HCT116 (cell line): ENCODE data around the gene FAM131B. TPM values are rescaled to one million over a fixed set of nuclear protein-coding genes. Genes with fewer than 3 reads are reported as not detected.

Source experiments
- ATAC-seq: fragments of 200-7000 bp; cut with Tn5 transposase; 2 replicates; pipeline ENCODE4 v1.9.1; 2020; ENCODE audit warnings: mild to moderate bottlenecking, moderate library complexity
- BruUV-seq: library from RNA; stranded (reverse); fragments of 400-500 nt; replicated peaks from 2 replicates; lab custom pipeline; 2021; lab: Mats Ljungman, UMichigan
- CTCF ChIA-PET: fragments of 300-600 bp; sonication (Branson Sonifier 250); formaldehyde crosslinking; loops from one replicate; lab custom pipeline; 2021; ENCODE audit warnings: antibody characterized with exemption; lab: Charles Lee
- POLR2A ChIA-PET: fragments of 300-600, 350-600 bp; sonication (Branson Sonifier 250); formaldehyde crosslinking; loops from one replicate; lab custom pipeline; 2021; ENCODE audit warnings: antibody characterized with exemption; lab: Charles Lee
- RAD21 ChIA-PET, 2 experiments: fragments of 300-600 bp; sonication (Branson Sonifier 250); formaldehyde crosslinking; loops; one replicate each; lab custom pipeline; 2023; ENCODE audit warnings: low total read pairs in 2 of 2; ENCODE audit not compliant: uncharacterized antibody in 2 of 2, unreplicated experiment in 2 of 2, low non-redundant PET in 1 of 2; lab: Charles Lee
- DNase-seq: peaks from one replicate; pipeline ENCODE4 v3.0.0-alpha.2; 2010; ENCODE audit warnings: low read depth, low spot score
- H2AFZ ChIP-seq: fragments of 200-600 bp; shearing (Covaris generic), sonication (generic); 2 replicates; pipeline ENCODE4 v1.6.1; 2017; ENCODE audit warnings: low read depth, mixed run types, mixed read lengths, antibody characterized with exemption, low read length; ENCODE audit not compliant: poor library complexity, severe bottlenecking
- H3K27ac ChIP-seq: 2 replicates; pipeline ENCODE4 v1.5.1; 2012; ENCODE audit warnings: low read depth, low read length
- H3K27me3 ChIP-seq: fragments of 200-600 bp; sonication (generic); 2 replicates; pipeline ENCODE4 v1.6.1; 2016; ENCODE audit warnings: mixed run types, low read length, mixed read lengths; ENCODE audit not compliant: insufficient read depth
- H3K36me3 ChIP-seq, 2 experiments: fragments of 200-500 bp in 1 of 2; fragments of 200-600 bp in 1 of 2; sonication (Bioruptor generic) in 1 of 2; sonication (generic) in 1 of 2; 2 replicates each; pipeline versions ENCODE4 v1.5.1 to v1.6.1; 2014 to 2016; ENCODE audit warnings: low read length in 2 of 2, inconsistent platforms in 1 of 2, mixed read lengths in 1 of 2, mixed run types in 1 of 2; ENCODE audit not compliant: insufficient read depth in 2 of 2, control insufficient read depth in 1 of 2
- H3K4me1 ChIP-seq, 2 experiments: fragments of 200-600 bp in 1 of 2; sonication (generic) in 1 of 2; 2 replicates each; pipeline versions ENCODE4 v1.5.1 to v1.6.1; 2012 to 2017; ENCODE audit warnings: low read length in 2 of 2, inconsistent platforms in 1 of 2, mild to moderate bottlenecking in 1 of 2, mixed read lengths in 1 of 2, mixed run types in 1 of 2, moderate library complexity in 1 of 2; ENCODE audit not compliant: insufficient read depth in 2 of 2, control insufficient read depth in 1 of 2
- H3K4me2 ChIP-seq: fragments of 200-600 bp; sonication (generic); 2 replicates; pipeline ENCODE4 v1.6.1; 2017; ENCODE audit warnings: mixed run types, low read length, mixed read lengths
- H3K4me3 ChIP-seq, 2 experiments: fragments of 200-600 bp in 1 of 2; sonication (generic) in 1 of 2; replicated peaks in 1 of 2; 2 replicates each; pipeline ENCODE4 v1.5.1; 2011 to 2016; ENCODE audit warnings: low read length in 2 of 2, control low read depth in 1 of 2, low read depth in 1 of 2, mild to moderate bottlenecking in 1 of 2, mixed read lengths in 1 of 2, mixed run types in 1 of 2
- H3K79me2 ChIP-seq: fragments of 200-600 bp; sonication (generic); 2 replicates; pipeline ENCODE4 v1.6.1; 2017; ENCODE audit warnings: mild to moderate bottlenecking, mixed run types, low read length, moderate library complexity, mixed read lengths; ENCODE audit not compliant: insufficient read depth
- H3K9ac ChIP-seq: fragments of 200-600 bp; sonication (generic); 2 replicates; pipeline ENCODE4 v1.6.1; 2016; ENCODE audit warnings: low read length, mixed read lengths
- H3K9me2 ChIP-seq: fragments of 200-600 bp; sonication (generic), shearing (Covaris generic); 2 replicates; pipeline ENCODE4 v1.6.1; 2017; ENCODE audit warnings: mixed run types, mild to moderate bottlenecking, moderate library complexity; ENCODE audit not compliant: insufficient read depth
- H3K9me3 ChIP-seq, 2 experiments: fragments of 200-500 bp in 1 of 2; fragments of 200-600 bp in 1 of 2; sonication (Bioruptor generic) in 1 of 2; sonication (generic) in 1 of 2; 2 replicates each; pipeline ENCODE4 v1.6.1; 2014 to 2017; ENCODE audit warnings: low read length in 2 of 2, mixed read lengths in 2 of 2, inconsistent platforms in 1 of 2, low read depth in 1 of 2, mild to moderate bottlenecking in 1 of 2, mixed run types in 1 of 2, moderate library complexity in 1 of 2; ENCODE audit not compliant: control insufficient read depth in 1 of 2, insufficient read depth in 1 of 2
- H4K20me1 ChIP-seq: fragments of 200-600 bp; sonication (generic), shearing (Covaris generic); 2 replicates; pipeline ENCODE4 v1.6.1; 2017; ENCODE audit warnings: mixed run types, mild to moderate bottlenecking, moderate library complexity; ENCODE audit not compliant: insufficient read depth
- JUND ChIP-seq: IDR thresholded peaks from 2 replicates; pipeline ENCODE4 v1.6.1; 2012
- POLR2A ChIP-seq: IDR thresholded peaks from 2 replicates; pipeline ENCODE4 v1.7.0; 2011; ENCODE audit warnings: borderline replicate concordance; ENCODE audit not compliant: insufficient read depth, insufficient read length; ENCODE audit errors: extremely low read depth
- RAD21 ChIP-seq: IDR thresholded peaks from 2 replicates; pipeline ENCODE4 v1.6.1; 2012; ENCODE audit warnings: low read depth, mild to moderate bottlenecking
- TCF7L2 ChIP-seq: IDR thresholded peaks from 2 replicates; pipeline ENCODE4 v1.7.0; 2011; ENCODE audit warnings: borderline replicate concordance, inconsistent platforms; ENCODE audit not compliant: insufficient read depth, insufficient read length; ENCODE audit errors: extremely low read depth
- ZBTB33 ChIP-seq: IDR thresholded peaks from 2 replicates; pipeline ENCODE4 v1.6.1; 2011; ENCODE audit warnings: mild to moderate bottlenecking, low read length, moderate library complexity; ENCODE audit not compliant: insufficient replicate concordance; ENCODE audit errors: extremely low read depth
- intact Hi-C: fragments of 100-400 bp; cut with micrococcal nuclease; formaldehyde crosslinking; loops from 2 replicates; pipeline ENCODE4 v1.10.0; 2022
- total RNA-seq: library from RNA; stranded (reverse); gene quantifications from one replicate; pipeline ENCODE4 v1.2.1, GENCODE V29; 2021; ENCODE audit not compliant: unreplicated experiment
- TF ChIP-seq, protein P1 (sequence below): IDR thresholded peaks from 2 replicates; pipeline ENCODE4 v1.6.1; 2012
- TF ChIP-seq, protein P2 (sequence below): IDR thresholded peaks from 2 replicates; pipeline ENCODE4 v1.6.1; 2012; ENCODE audit warnings: low read depth
- TF ChIP-seq, protein P3 (sequence below), 3 experiments: fragments of 200-600 bp in 1 of 3; sonication (generic) in 1 of 3; IDR thresholded peaks in 2 of 3; conservative IDR thresholded peaks in 1 of 3; 2 replicates each; pipeline ENCODE4 v1.5.1; 2012 to 2017; ENCODE audit warnings: low read depth in 2 of 3, low read length in 2 of 3, antibody characterized with exemption in 1 of 3, borderline replicate concordance in 1 of 3, control low read depth in 1 of 3, mild to moderate bottlenecking in 1 of 3, mixed read lengths in 1 of 3, mixed run types in 1 of 3, moderate library complexity in 1 of 3; ENCODE audit not compliant: insufficient read depth in 1 of 3

Gene FAM131B
- total RNA-seq, 1 experiment from 2014 or later: 0.20 TPM

DNA sequence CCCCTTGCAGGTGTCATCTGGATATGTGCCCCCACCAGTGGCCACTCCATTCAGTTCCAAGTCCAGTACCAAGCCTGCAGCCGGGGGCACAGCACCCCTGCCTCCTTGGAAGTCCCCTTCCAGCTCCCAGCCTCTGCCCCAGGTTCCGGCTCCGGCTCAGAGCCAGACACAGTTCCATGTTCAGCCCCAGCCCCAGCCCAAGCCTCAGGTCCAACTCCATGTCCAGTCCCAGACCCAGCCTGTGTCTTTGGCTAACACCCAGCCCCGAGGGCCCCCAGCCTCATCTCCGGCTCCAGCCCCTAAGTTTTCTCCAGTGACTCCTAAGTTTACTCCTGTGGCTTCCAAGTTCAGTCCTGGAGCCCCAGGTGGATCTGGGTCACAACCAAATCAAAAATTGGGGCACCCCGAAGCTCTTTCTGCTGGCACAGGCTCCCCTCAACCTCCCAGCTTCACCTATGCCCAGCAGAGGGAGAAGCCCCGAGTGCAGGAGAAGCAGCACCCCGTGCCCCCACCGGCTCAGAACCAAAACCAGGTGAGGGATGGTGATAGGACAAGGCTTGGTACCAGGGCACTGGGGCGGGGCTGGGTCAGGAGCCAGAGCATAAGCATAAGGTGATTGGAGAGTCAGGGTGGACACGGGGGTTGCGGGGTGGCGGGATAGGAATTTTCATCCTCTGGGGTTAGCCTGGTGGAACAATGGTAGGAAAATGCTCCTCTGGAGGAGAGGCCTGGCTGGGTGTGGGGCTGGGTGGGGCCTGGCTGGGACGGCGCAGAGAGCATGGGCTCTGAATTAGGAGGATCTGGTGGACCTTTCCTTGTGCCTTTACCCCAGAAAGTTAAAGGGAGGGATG lies 20.5 kb upstream of the FAM131B start:
- Histone ChIP-seq H3K27me3 (no peaks in the 10 kb centered on the region), H3K9me3 (no peaks in the 10 kb centered on the region), H3K9me2 (no peaks in the 10 kb centered on the region), H2AFZ (no peak overlapping the region), H3K4me3 (peak overlapping the region; percentile 73 to 93; a peak in 3 of 4 replicates), H3K4me2 (peak overlapping the region; percentile 98), H3K36me3 (peaks cover 5 to 16% of the 10 kb centered on the region in 2 experiments; a peak in 2 of 4 replicates), H3K79me2 (peaks cover 75% of the 10 kb centered on the region), H3K4me1 (peaks cover 13 to 26% of the 10 kb centered on the region in 2 experiments), H3K27ac (no peak overlapping the region; the same call in 1 of the 2 replicates), H4K20me1 (no peaks in the 10 kb centered on the region), H3K9ac (0 out of 2 replicates have a peak overlapping the region, but pooled peaks have one; percentile 93)
- TF ChIP-seq POLR2A (no peak), RAD21 (no peak), TCF7L2 (no peak), ZBTB33 (no peak), JUND (no peak)
- TF ChIP-seq, protein P1, sequence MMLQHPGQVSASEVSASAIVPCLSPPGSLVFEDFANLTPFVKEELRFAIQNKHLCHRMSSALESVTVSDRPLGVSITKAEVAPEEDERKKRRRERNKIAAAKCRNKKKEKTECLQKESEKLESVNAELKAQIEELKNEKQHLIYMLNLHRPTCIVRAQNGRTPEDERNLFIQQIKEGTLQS: no peak
- TF ChIP-seq, protein P2, sequence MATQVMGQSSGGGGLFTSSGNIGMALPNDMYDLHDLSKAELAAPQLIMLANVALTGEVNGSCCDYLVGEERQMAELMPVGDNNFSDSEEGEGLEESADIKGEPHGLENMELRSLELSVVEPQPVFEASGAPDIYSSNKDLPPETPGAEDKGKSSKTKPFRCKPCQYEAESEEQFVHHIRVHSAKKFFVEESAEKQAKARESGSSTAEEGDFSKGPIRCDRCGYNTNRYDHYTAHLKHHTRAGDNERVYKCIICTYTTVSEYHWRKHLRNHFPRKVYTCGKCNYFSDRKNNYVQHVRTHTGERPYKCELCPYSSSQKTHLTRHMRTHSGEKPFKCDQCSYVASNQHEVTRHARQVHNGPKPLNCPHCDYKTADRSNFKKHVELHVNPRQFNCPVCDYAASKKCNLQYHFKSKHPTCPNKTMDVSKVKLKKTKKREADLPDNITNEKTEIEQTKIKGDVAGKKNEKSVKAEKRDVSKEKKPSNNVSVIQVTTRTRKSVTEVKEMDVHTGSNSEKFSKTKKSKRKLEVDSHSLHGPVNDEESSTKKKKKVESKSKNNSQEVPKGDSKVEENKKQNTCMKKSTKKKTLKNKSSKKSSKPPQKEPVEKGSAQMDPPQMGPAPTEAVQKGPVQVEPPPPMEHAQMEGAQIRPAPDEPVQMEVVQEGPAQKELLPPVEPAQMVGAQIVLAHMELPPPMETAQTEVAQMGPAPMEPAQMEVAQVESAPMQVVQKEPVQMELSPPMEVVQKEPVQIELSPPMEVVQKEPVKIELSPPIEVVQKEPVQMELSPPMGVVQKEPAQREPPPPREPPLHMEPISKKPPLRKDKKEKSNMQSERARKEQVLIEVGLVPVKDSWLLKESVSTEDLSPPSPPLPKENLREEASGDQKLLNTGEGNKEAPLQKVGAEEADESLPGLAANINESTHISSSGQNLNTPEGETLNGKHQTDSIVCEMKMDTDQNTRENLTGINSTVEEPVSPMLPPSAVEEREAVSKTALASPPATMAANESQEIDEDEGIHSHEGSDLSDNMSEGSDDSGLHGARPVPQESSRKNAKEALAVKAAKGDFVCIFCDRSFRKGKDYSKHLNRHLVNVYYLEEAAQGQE: no peak
- TF ChIP-seq, protein P3, sequence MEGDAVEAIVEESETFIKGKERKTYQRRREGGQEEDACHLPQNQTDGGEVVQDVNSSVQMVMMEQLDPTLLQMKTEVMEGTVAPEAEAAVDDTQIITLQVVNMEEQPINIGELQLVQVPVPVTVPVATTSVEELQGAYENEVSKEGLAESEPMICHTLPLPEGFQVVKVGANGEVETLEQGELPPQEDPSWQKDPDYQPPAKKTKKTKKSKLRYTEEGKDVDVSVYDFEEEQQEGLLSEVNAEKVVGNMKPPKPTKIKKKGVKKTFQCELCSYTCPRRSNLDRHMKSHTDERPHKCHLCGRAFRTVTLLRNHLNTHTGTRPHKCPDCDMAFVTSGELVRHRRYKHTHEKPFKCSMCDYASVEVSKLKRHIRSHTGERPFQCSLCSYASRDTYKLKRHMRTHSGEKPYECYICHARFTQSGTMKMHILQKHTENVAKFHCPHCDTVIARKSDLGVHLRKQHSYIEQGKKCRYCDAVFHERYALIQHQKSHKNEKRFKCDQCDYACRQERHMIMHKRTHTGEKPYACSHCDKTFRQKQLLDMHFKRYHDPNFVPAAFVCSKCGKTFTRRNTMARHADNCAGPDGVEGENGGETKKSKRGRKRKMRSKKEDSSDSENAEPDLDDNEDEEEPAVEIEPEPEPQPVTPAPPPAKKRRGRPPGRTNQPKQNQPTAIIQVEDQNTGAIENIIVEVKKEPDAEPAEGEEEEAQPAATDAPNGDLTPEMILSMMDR (IDR thresholded peaks at IDR 0.05 in 2 of 3, conservative IDR thresholded peaks at IDR 0.05 in 1 of 3; ENCODE audit: borderline replicate concordance in 1 of 3, insufficient read depth in 1 of 3, low read depth in 2 of 3, low read length in 2 of 3): no peak
- intact Hi-C loops: no loop called here
- POLR2A ChIA-PET: no interaction called here
- ATAC-seq: no peak
- CTCF ChIA-PET: no interaction called here
- BruUV-seq: no TSS peak
- RAD21 ChIA-PET: no interaction called here
- no peak for DNase-seq
